ENCODE measurements around the gene BMPR2.

- TF ChIP-seq POLR2AphosphoS5 (IDR thresholded peaks at IDR 0.05; ENCODE audit: low read depth, low read length) (no peak), YY1 (IDR thresholded peaks at IDR 0.05; ENCODE audit: extremely low read depth, insufficient replicate concordance, low read depth, low read length) (no peak), CEBPB (IDR thresholded peaks at IDR 0.05; ENCODE audit: low read depth) (no peak), CTCF (IDR thresholded peaks at IDR 0.05 in 2 of 3, conservative IDR thresholded peaks at IDR 0.05 in 1 of 3; ENCODE audit: borderline replicate concordance in 1 of 3, insufficient read depth in 1 of 3, low read depth in 2 of 3, low read length in 2 of 3) (no peak), FOSL1 (IDR thresholded peaks at IDR 0.05; ENCODE audit: low read depth) (no peak)
Measured at GRCh38 chr2:202432776-202433175, 56.6 kb downstream of the BMPR2 start.

All from HCT116 (cell line).